ENCODE results near the gene FAM98A.

Gene FAM98A

GRCh38 chr2:33559328-33559727 lies 39.8 kb downstream of the FAM98A start:
- Histone ChIP-seq H2BK120ac (ENCODE audit: low read depth, low read length) (no peak overlapping the region), H4K8ac (ENCODE audit: low read depth, low read length) (no peak overlapping the region), H3K4me3 (ENCODE audit: low read length in 2 of 2) (no peak overlapping the region), H3K36me3 (replicated peaks in 1 of 2; ENCODE audit: control insufficient read depth in 2 of 2, insufficient read depth in 2 of 2, low read length in 2 of 2) (no peaks in the 10 kb centered on the region), H3K4me1 (ENCODE audit: control insufficient read depth in 2 of 2, insufficient read depth in 1 of 2, low read depth in 1 of 2, low read length in 2 of 2) (peaks cover 0 to 4% of the 10 kb centered on the region in 2 donors), H2AFZ (ENCODE audit: low read length) (no peak overlapping the region), H3K18ac (ENCODE audit: low read length) (no peak overlapping the region), H3K9me3 (replicated peaks in 1 of 2; ENCODE audit: control insufficient read depth in 2 of 2, insufficient read depth in 1 of 2, low read depth in 1 of 2, low read length in 2 of 2) (no peaks in the 10 kb centered on the region), H3K4ac (ENCODE audit: low read length) (no peak overlapping the region), H2AK5ac (ENCODE audit: low read depth, low read length) (no peak overlapping the region), H2BK15ac (ENCODE audit: low read length) (no peak overlapping the region), H3K4me2 (ENCODE audit: insufficient read depth, low read length, poor library complexity, severe bottlenecking) (no peak overlapping the region), H2BK5ac (ENCODE audit: low read length) (no peak overlapping the region), H3K27me3 (ENCODE audit: control insufficient read depth in 3 of 3, insufficient read depth in 3 of 3, low read depth in 1 of 3, low read length in 3 of 3) (no peaks in the 10 kb centered on the region), H2BK12ac (ENCODE audit: low read length) (no peak overlapping the region), H3K14ac (ENCODE audit: low read length) (no peak overlapping the region), H3K23ac (ENCODE audit: low read depth, low read length, poor library complexity) (no peak overlapping the region), H3K27ac (replicated peaks; ENCODE audit: low read length) (no peak overlapping the region), H4K91ac (ENCODE audit: low read depth, low read length, poor library complexity) (no peak overlapping the region), H3K79me1 (ENCODE audit: low read depth, low read length) (no peaks in the 10 kb centered on the region), H3K9ac (ENCODE audit: low read depth, low read length, poor library complexity) (no peak overlapping the region)
- no CpG with 5 or more reads among the region's 3 CpGs for WGBS, 2 donors (ENCODE audit: extremely low coverage in 2 of 2, insufficient read length in 2 of 2, insufficient replicate concordance in 1 of 2)
- no peak for DNase-seq (ENCODE audit: low spot score)

GRCh38 chr2:33555681-33556080 lies 43.4 kb downstream of the FAM98A start:
- no peak overlapping the region for H3K9ac ChIP-seq (ENCODE audit: low read depth, low read length, poor library complexity)
- H3K23ac ChIP-seq (ENCODE audit: low read depth, low read length, poor library complexity): no peak overlapping the region
- no CpG with 5 or more reads among the region's 3 CpGs for WGBS, 2 donors (ENCODE audit: extremely low coverage in 2 of 2, insufficient read length in 2 of 2, insufficient replicate concordance in 1 of 2)
- H3K4me3 ChIP-seq (ENCODE audit: low read length in 2 of 2): no peak overlapping the region
- no peak overlapping the region for H2AK5ac ChIP-seq (ENCODE audit: low read depth, low read length)
- H3K4me1 ChIP-seq (ENCODE audit: control insufficient read depth in 2 of 2, insufficient read depth in 1 of 2, low read depth in 1 of 2, low read length in 2 of 2): peaks cover 0 to 4% of the 10 kb centered on the region in 2 donors
- H2BK5ac ChIP-seq (ENCODE audit: low read length): no peak overlapping the region
- H2BK15ac ChIP-seq (ENCODE audit: low read length): no peak overlapping the region
- H3K4me2 ChIP-seq (ENCODE audit: insufficient read depth, low read length, poor library complexity, severe bottlenecking): no peak overlapping the region
- no peak overlapping the region for H3K18ac ChIP-seq (ENCODE audit: low read length)
- no peaks in the 10 kb centered on the region for H3K79me1 ChIP-seq (ENCODE audit: low read depth, low read length)
- H3K27me3 ChIP-seq (ENCODE audit: control insufficient read depth in 3 of 3, insufficient read depth in 3 of 3, low read depth in 1 of 3, low read length in 3 of 3): no peaks in the 10 kb centered on the region
- H4K91ac ChIP-seq (ENCODE audit: low read depth, low read length, poor library complexity): no peak overlapping the region
- H2BK120ac ChIP-seq (ENCODE audit: low read depth, low read length): no peak overlapping the region
- H3K9me3 ChIP-seq (replicated peaks in 1 of 2; ENCODE audit: control insufficient read depth in 2 of 2, insufficient read depth in 1 of 2, low read depth in 1 of 2, low read length in 2 of 2): no peaks in the 10 kb centered on the region
- no peak overlapping the region for H3K14ac ChIP-seq (ENCODE audit: low read length)
- H4K8ac ChIP-seq (ENCODE audit: low read depth, low read length): no peak overlapping the region
- H2BK12ac ChIP-seq (ENCODE audit: low read length): no peak overlapping the region
- H3K36me3 ChIP-seq (replicated peaks in 1 of 2; ENCODE audit: control insufficient read depth in 2 of 2, insufficient read depth in 2 of 2, low read length in 2 of 2): no peaks in the 10 kb centered on the region
- no peak overlapping the region for H3K27ac ChIP-seq (replicated peaks; ENCODE audit: low read length)
- H3K4ac ChIP-seq (ENCODE audit: low read length): no peak overlapping the region
- H2AFZ ChIP-seq (ENCODE audit: low read length): peak overlapping the region; percentile 85
- no peak for DNase-seq (ENCODE audit: low spot score)

- H3K9me3 ChIP-seq (replicated peaks in 1 of 2; ENCODE audit: control insufficient read depth in 2 of 2, insufficient read depth in 1 of 2, low read depth in 1 of 2, low read length in 2 of 2): no peaks in the 10 kb centered on the region
- no peak overlapping the region for H3K18ac ChIP-seq (ENCODE audit: low read length)
- H3K4me1 ChIP-seq (ENCODE audit: control insufficient read depth in 2 of 2, insufficient read depth in 1 of 2, low read depth in 1 of 2, low read length in 2 of 2): peaks cover 0 to 4% of the 10 kb centered on the region in 2 donors
- H2BK15ac ChIP-seq (ENCODE audit: low read length): no peak overlapping the region
- no peak overlapping the region for H2AFZ ChIP-seq (ENCODE audit: low read length)
- H2BK120ac ChIP-seq (ENCODE audit: low read depth, low read length): no peak overlapping the region
- H3K4me3 ChIP-seq (ENCODE audit: low read length in 2 of 2): no peak overlapping the region
- H3K23ac ChIP-seq (ENCODE audit: low read depth, low read length, poor library complexity): no peak overlapping the region
- no peak overlapping the region for H3K14ac ChIP-seq (ENCODE audit: low read length)
- no peak overlapping the region for H4K8ac ChIP-seq (ENCODE audit: low read depth, low read length)
- no peaks in the 10 kb centered on the region for H3K79me1 ChIP-seq (ENCODE audit: low read depth, low read length)
- no CpG with 5 or more reads among the region's 1 CpG for WGBS, 2 donors (ENCODE audit: extremely low coverage in 2 of 2, insufficient read length in 2 of 2, insufficient replicate concordance in 1 of 2)
- no peak overlapping the region for H3K4me2 ChIP-seq (ENCODE audit: insufficient read depth, low read length, poor library complexity, severe bottlenecking)
- no peaks in the 10 kb centered on the region for H3K27me3 ChIP-seq (ENCODE audit: control insufficient read depth in 3 of 3, insufficient read depth in 3 of 3, low read depth in 1 of 3, low read length in 3 of 3)
- no peak for DNase-seq (ENCODE audit: low spot score)
- no peak overlapping the region for H3K9ac ChIP-seq (ENCODE audit: low read depth, low read length, poor library complexity)
- no peak overlapping the region for H4K91ac ChIP-seq (ENCODE audit: low read depth, low read length, poor library complexity)
- H3K27ac ChIP-seq (replicated peaks; ENCODE audit: low read length): no peak overlapping the region
- H2BK12ac ChIP-seq (ENCODE audit: low read length): no peak overlapping the region
- no peak overlapping the region for H2AK5ac ChIP-seq (ENCODE audit: low read depth, low read length)
- no peak overlapping the region for H2BK5ac ChIP-seq (ENCODE audit: low read length)
- no peak overlapping the region for H3K4ac ChIP-seq (ENCODE audit: low read length)
- no peaks in the 10 kb centered on the region for H3K36me3 ChIP-seq (replicated peaks in 1 of 2; ENCODE audit: control insufficient read depth in 2 of 2, insufficient read depth in 2 of 2, low read length in 2 of 2)
Measured at GRCh38 chr2:33552758-33553461, 46.2 kb downstream of the FAM98A start.

GRCh38 chr2:33550206-33550605 lies 48.9 kb downstream of the FAM98A start:
- Histone ChIP-seq H3K4me1 (ENCODE audit: control insufficient read depth in 2 of 2, insufficient read depth in 1 of 2, low read depth in 1 of 2, low read length in 2 of 2) (peaks cover 0 to 3% of the 10 kb centered on the region in 2 donors), H2BK12ac (ENCODE audit: low read length) (no peak overlapping the region), H2BK5ac (ENCODE audit: low read length) (no peak overlapping the region), H3K4me3 (ENCODE audit: low read length in 2 of 2) (no peak overlapping the region), H3K9ac (ENCODE audit: low read depth, low read length, poor library complexity) (no peak overlapping the region), H2AFZ (ENCODE audit: low read length) (no peak overlapping the region), H3K14ac (ENCODE audit: low read length) (no peak overlapping the region), H4K8ac (ENCODE audit: low read depth, low read length) (no peak overlapping the region), H3K4me2 (ENCODE audit: insufficient read depth, low read length, poor library complexity, severe bottlenecking) (no peak overlapping the region), H2BK15ac (ENCODE audit: low read length) (no peak overlapping the region), H2BK120ac (ENCODE audit: low read depth, low read length) (no peak overlapping the region), H2AK5ac (ENCODE audit: low read depth, low read length) (no peak overlapping the region), H3K36me3 (replicated peaks in 1 of 2; ENCODE audit: control insufficient read depth in 2 of 2, insufficient read depth in 2 of 2, low read length in 2 of 2) (no peaks in the 10 kb centered on the region), H3K18ac (ENCODE audit: low read length) (no peak overlapping the region), H3K23ac (ENCODE audit: low read depth, low read length, poor library complexity) (no peak overlapping the region), H3K79me1 (ENCODE audit: low read depth, low read length) (no peaks in the 10 kb centered on the region), H3K4ac (ENCODE audit: low read length) (no peak overlapping the region), H3K27ac (replicated peaks; ENCODE audit: low read length) (no peak overlapping the region), H3K9me3 (replicated peaks in 1 of 2; ENCODE audit: control insufficient read depth in 2 of 2, insufficient read depth in 1 of 2, low read depth in 1 of 2, low read length in 2 of 2) (no peaks in the 10 kb centered on the region), H4K91ac (ENCODE audit: low read depth, low read length, poor library complexity) (no peak overlapping the region), H3K27me3 (ENCODE audit: control insufficient read depth in 3 of 3, insufficient read depth in 3 of 3, low read depth in 1 of 3, low read length in 3 of 3) (no peaks in the 10 kb centered on the region)
- no CpG with 5 or more reads among the region's 3 CpGs for WGBS, 2 donors (ENCODE audit: extremely low coverage in 2 of 2, insufficient read length in 2 of 2, insufficient replicate concordance in 1 of 2)
- DNase-seq (ENCODE audit: low spot score): no peak
